Progenitor cell of endocrine pancreas (in vitro differentiated cells): Measurements from ENCODE around the gene HAND2. TPM values are rescaled to one million over a fixed set of nuclear protein-coding genes. Genes with fewer than 3 reads are reported as not detected.

Experiments
- DNase-seq: peaks from one replicate; pipeline ENCODE4 v3.0.0; 2021; ENCODE audit warnings: low spot score; ENCODE audit not compliant: unreplicated experiment
- H3K27ac Mint-ChIP-seq: 2 replicates; pipeline ENCODE4 v1.8.0; 2021; ENCODE audit warnings: mild to moderate bottlenecking, moderate library complexity, mixed read lengths
- H3K27me3 Mint-ChIP-seq: 2 replicates; pipeline ENCODE4 v1.8.0; 2021; ENCODE audit warnings: mixed read lengths
- H3K36me3 Mint-ChIP-seq: 2 replicates; pipeline ENCODE4 v1.8.0; 2022; ENCODE audit warnings: mixed read lengths; ENCODE audit not compliant: insufficient read depth
- H3K4me1 Mint-ChIP-seq: 2 replicates; pipeline ENCODE4 v1.8.0; 2021; ENCODE audit warnings: low read depth, mixed read lengths
- H3K4me3 Mint-ChIP-seq: 2 replicates; pipeline ENCODE4 v1.8.0; 2021; ENCODE audit warnings: low read depth, mild to moderate bottlenecking, moderate library complexity, mixed read lengths
- H3K9me3 Mint-ChIP-seq: 2 replicates; pipeline ENCODE4 v1.8.0; 2021; ENCODE audit warnings: low read depth, mixed read lengths
- CTCF ChIP-seq: fragments of 200-600 bp; sonication (generic); IDR thresholded peaks from one replicate; pipeline ENCODE4 v1.5.0; 2021; ENCODE audit warnings: antibody characterized with exemption, mild to moderate bottlenecking; ENCODE audit not compliant: unreplicated experiment
- total RNA-seq: library from RNA; stranded (reverse); gene quantifications from 2 replicates; pipeline ENCODE4 v1.2.1, GENCODE V29; 2021

The HAND2 gene
- total RNA-seq, 1 donor from 2014 or later, result 2.5 TPM

GRCh38 chr4:173478913-173479283 is 51.1 kb downstream of the HAND2 start:
- Mint-ChIP-seq H3K27ac (no peak overlapping the region), H3K4me3 (no peak overlapping the region), H3K9me3 (peaks cover 3% of the 10 kb centered on the region), H3K27me3 (no peaks in the 10 kb centered on the region), H3K36me3 (no peaks in the 10 kb centered on the region), H3K4me1 (peaks cover 3% of the 10 kb centered on the region)
- no peak for TF ChIP-seq CTCF
- no peak for DNase-seq

- no peak for TF ChIP-seq CTCF
Observed at GRCh38 chr4:173478201-173478912, 51.7 kb downstream of the HAND2 start.

GRCh38 chr4:173477016-173477415 is 53.0 kb downstream of the HAND2 start:
- Mint-ChIP-seq H3K9me3 (no peaks in the 10 kb centered on the region), H3K4me3 (no peak overlapping the region), H3K4me1 (peaks cover 3% of the 10 kb centered on the region), H3K36me3 (no peaks in the 10 kb centered on the region), H3K27me3 (no peaks in the 10 kb centered on the region), H3K27ac (no peak overlapping the region)
- TF ChIP-seq CTCF, result no peak
- DNase-seq, result no peak

More at GRCh38 chr4:173478201-173478912, 51.7 kb downstream of the HAND2 start:
- Mint-ChIP-seq H3K27me3 (no peaks in the 10 kb centered on the region), H3K4me1 (peaks cover 3% of the 10 kb centered on the region), H3K27ac (peak overlapping the region; percentile 36), H3K36me3 (no peaks in the 10 kb centered on the region), H3K4me3 (no peak overlapping the region), H3K9me3 (peaks cover 3% of the 10 kb centered on the region)
- DNase-seq, result no peak

Other genes starting within 250 kb of the HAND2 start
- 145 and 157 TPM in 2 replicates for gene HMGB2, start 195.9 kb downstream of the HAND2 start, total RNA-seq
- gene SAP30, start 159.3 kb downstream of the HAND2 start, total RNA-seq, result 23.7 TPM in 2 replicates
- gene SCRG1, start 131.1 kb downstream of the HAND2 start, total RNA-seq, result not detected in 2 replicates